DOHH2 (cell line): ENCODE measurements around the gene SORBS2.

ENCODE experiments used
- CTCF ChIP-seq: fragments of 200-600 bp; sonication (generic); IDR thresholded peaks from one replicate; pipeline ENCODE4 v1.5.1; 2014; ENCODE audit warnings: antibody characterized with exemption, mild to moderate bottlenecking, low read depth, low read length; ENCODE audit not compliant: poor library complexity, severe bottlenecking
- EZH2phosphoT487 ChIP-seq: fragments of 200-600 bp; sonication (generic); IDR thresholded peaks from 2 replicates; pipeline ENCODE4 v1.6.1; 2017; ENCODE audit warnings: borderline replicate concordance, mild to moderate bottlenecking, antibody characterized with exemption, low read length, moderate library complexity, mixed read lengths

- TF ChIP-seq CTCF (no peak), EZH2phosphoT487 (no peak)
These were observed 2.9 kb downstream of the SORBS2 start for GRCh38 chr4:185809121-185809520.
